ENCODE measurements around the gene CUX1.

GRCh38 chr7:101832685-101833375, 15.4 kb downstream of the CUX1 start:
- no peak for TF ChIP-seq MZF1 (CRISPR knock-in tag; IDR thresholded peaks at IDR 0.05; ENCODE audit: borderline replicate concordance)
- TF ChIP-seq ARID2 (CRISPR knock-in tag; IDR thresholded peaks at IDR 0.05; ENCODE audit: borderline replicate concordance): no peak
- no peak for TF ChIP-seq EZH2 (conservative IDR thresholded peaks at IDR 0.05; ENCODE audit: low read depth, low read length)
- no peak for TF ChIP-seq ZNF335 (CRISPR knock-in tag; IDR thresholded peaks at IDR 0.05)
- no peak for TF ChIP-seq ATM (IDR thresholded peaks at IDR 0.05; ENCODE audit: borderline replicate concordance)
- no peak for TF ChIP-seq POLR2A (IDR thresholded peaks at IDR 0.05; ENCODE audit: insufficient read depth in 1 of 2, low read depth in 2 of 2, low read length in 2 of 2)
- no peak for TF ChIP-seq ZNF12 (CRISPR knock-in tag; IDR thresholded peaks at IDR 0.05)
- TF ChIP-seq NR3C1 (CRISPR knock-in tag; IDR thresholded peaks at IDR 0.05): no peak
- no peak for TF ChIP-seq RXRA (CRISPR knock-in tag; IDR thresholded peaks at IDR 0.05)
- no peak for TF ChIP-seq STAG1 (CRISPR knock-in tag; IDR thresholded peaks at IDR 0.05)
- no peak for TF ChIP-seq CEBPB (IDR thresholded peaks at IDR 0.05; ENCODE audit: borderline replicate concordance, low read depth, low read length)
- TF ChIP-seq ZNF788 (CRISPR knock-in tag; IDR thresholded peaks at IDR 0.05; ENCODE audit: borderline replicate concordance): no peak
- TF ChIP-seq CBX2 (IDR thresholded peaks at IDR 0.05; ENCODE audit: low read depth, low read length): no peak
- TF ChIP-seq CBX2 (CRISPR knock-in tag; IDR thresholded peaks at IDR 0.05; ENCODE audit: low read depth): no peak
- TF ChIP-seq ELF4 (CRISPR knock-in tag; IDR thresholded peaks at IDR 0.05; ENCODE audit: borderline replicate concordance): no peak
